ENCODE data around the gene TBRG4. TPM values are rescaled to one million over a fixed set of nuclear protein-coding genes. Genes with fewer than 3 reads are reported as not detected.

The TBRG4 gene
- total RNA-seq, 2 donors from 2014 or later: 46.4 to 76.3 TPM

- intact Hi-C loops (cut with DNase I): no loop called here
- Histone ChIP-seq H3K36me3 (peaks cover 34 to 60% of the 10 kb centered on the region in 2 donors), H3K4me3 (no peak overlapping the region), H3K4me1 (replicated peaks) (no peaks in the 10 kb centered on the region), H3K9me3 (no peaks in the 10 kb centered on the region), H3K27me3 (replicated peaks; ENCODE audit: insufficient read depth) (no peaks in the 10 kb centered on the region), H3K27ac (no peak overlapping the region)
- DNase-seq (ENCODE audit: low spot score): no peak
- TF ChIP-seq POLR2AphosphoS5 (IDR thresholded peaks at IDR 0.05) (no peak), POLR2A (IDR thresholded peaks at IDR 0.05) (no peak), CTCF (IDR thresholded peaks at IDR 0.05) (no peak)
- WGBS: 91% methylated on average over 13 of the region's 13 CpGs
These were observed 10.6 kb downstream of the TBRG4 start for GRCh38 chr7:45100761-45101480.

GRCh38 chr7:45099891-45100760, 11.4 kb downstream of the TBRG4 start:
- Histone ChIP-seq H3K4me3 (no peak overlapping the region), H3K36me3 (peaks cover 27 to 53% of the 10 kb centered on the region in 2 donors), H3K27ac (no peak overlapping the region), H3K27me3 (replicated peaks; ENCODE audit: insufficient read depth) (no peaks in the 10 kb centered on the region), H3K9me3 (no peaks in the 10 kb centered on the region), H3K4me1 (replicated peaks) (no peaks in the 10 kb centered on the region)
- TF ChIP-seq POLR2A (IDR thresholded peaks at IDR 0.05) (no peak), POLR2AphosphoS5 (IDR thresholded peaks at IDR 0.05) (no peak), CTCF (IDR thresholded peaks at IDR 0.05) (no peak)
- intact Hi-C loops (cut with DNase I): no loop called here
- no peak for DNase-seq (ENCODE audit: low spot score)
- 93% methylated on average over 16 of the region's 16 CpGs for WGBS

- Histone ChIP-seq H3K36me3 (peaks cover 27 to 44% of the 10 kb centered on the region in 2 donors), H3K27ac (no peak overlapping the region), H3K4me1 (replicated peaks) (no peaks in the 10 kb centered on the region), H3K9me3 (no peaks in the 10 kb centered on the region), H3K27me3 (replicated peaks; ENCODE audit: insufficient read depth) (no peaks in the 10 kb centered on the region), H3K4me3 (no peak overlapping the region)
- no peak for TF ChIP-seq POLR2AphosphoS5 (IDR thresholded peaks at IDR 0.05)
- no peak for TF ChIP-seq CTCF (IDR thresholded peaks at IDR 0.05)
- no peak for TF ChIP-seq POLR2A (IDR thresholded peaks at IDR 0.05)
- WGBS: 74% methylated on average over 10 of the region's 10 CpGs
- intact Hi-C loops (cut with DNase I): no loop called here
- no peak for DNase-seq (ENCODE audit: low spot score)
These were observed 12.3 kb downstream of the TBRG4 start for GRCh38 chr7:45098983-45099839.

GRCh38 chr7:45092931-45093235, 18.6 kb downstream of the TBRG4 start:
- TF ChIP-seq CTCF (IDR thresholded peaks at IDR 0.05): no peak
- Histone ChIP-seq H3K36me3 (no peaks in the 10 kb centered on the region), H3K4me1 (replicated peaks) (no peaks in the 10 kb centered on the region), H3K4me3 (no peak overlapping the region), H3K27ac (no peak overlapping the region), H3K27me3 (replicated peaks; ENCODE audit: insufficient read depth) (no peaks in the 10 kb centered on the region), H3K9me3 (no peaks in the 10 kb centered on the region)
- intact Hi-C loops (cut with DNase I): no loop called here
- 46% methylated on average over 3 of the region's 3 CpGs for WGBS
- no peak for DNase-seq (ENCODE audit: low spot score)
